HEK293 (cell line): ENCODE data around the gene WDSUB1.

Experiments
- YY2 ChIP-seq: fragments of 450-650 bp; formaldehyde crosslinking; IDR thresholded peaks from 2 replicates; pipeline ENCODE4 v1.5.1; 2016; ENCODE audit warnings: missing biosample characterization, missing genetic modification characterization
- ZNF549 ChIP-seq: fragments of 450-650 bp; IDR thresholded peaks from 2 replicates; pipeline ENCODE4 v1.5.1; 2018; ENCODE audit warnings: missing biosample characterization, missing genetic modification characterization, mild to moderate bottlenecking, inconsistent platforms, moderate library complexity

- no peak for TF ChIP-seq ZNF549 (tag by site-specific recombination)
- TF ChIP-seq YY2 (tag by site-specific recombination), result no peak
These were observed 92.3 kb downstream of the WDSUB1 start for GRCh38 chr2:159194241-159194640.
